HG03439 (cell line): ENCODE results near the gene MYO1D.

Experiments used
- ATAC-seq: cut with Tn5 transposase; IDR thresholded peaks from one replicate; pipeline ENCODE4 v1.9.1; 2021; ENCODE audit warnings: mild to moderate bottlenecking, moderate library complexity; ENCODE audit not compliant: unreplicated experiment

The MYO1D gene

GRCh38 chr17:32516940-32517701 is 359.8 kb downstream of the MYO1D start:
- no peak for ATAC-seq

GRCh38 chr17:32516450-32516849 is 360.5 kb downstream of the MYO1D start:
- ATAC-seq = no peak

GRCh38 chr17:32515677-32516383 is 361.1 kb downstream of the MYO1D start:
- no peak for ATAC-seq

- no peak for ATAC-seq
Observed at GRCh38 chr17:32514606-32515005, 362.3 kb downstream of the MYO1D start.

GRCh38 chr17:32513579-32513978 is 363.3 kb downstream of the MYO1D start:
- ATAC-seq = no peak

GRCh38 chr17:32512328-32512727 is 364.6 kb downstream of the MYO1D start:
- no peak for ATAC-seq

GRCh38 chr17:32510466-32510865 is 366.5 kb downstream of the MYO1D start:
- ATAC-seq = no peak

GRCh38 chr17:32508926-32509325 is 368.0 kb downstream of the MYO1D start:
- no peak for ATAC-seq

- peak; percentile 25 for ATAC-seq
Observed at GRCh38 chr17:32504166-32504990, 372.5 kb downstream of the MYO1D start.

- peak; percentile 83 for ATAC-seq
Observed at GRCh38 chr17:32503251-32504165, 373.4 kb downstream of the MYO1D start.

GRCh38 chr17:32502710-32503109 is 374.2 kb downstream of the MYO1D start:
- no peak for ATAC-seq

- no peak for ATAC-seq
Observed at GRCh38 chr17:32502013-32502412, 374.9 kb downstream of the MYO1D start.

- ATAC-seq = no peak
Observed at GRCh38 chr17:32498391-32498790, 378.5 kb downstream of the MYO1D start.

GRCh38 chr17:32497431-32498205 is 379.3 kb downstream of the MYO1D start:
- ATAC-seq = no peak

GRCh38 chr17:32496395-32497073 is 380.4 kb downstream of the MYO1D start:
- no peak for ATAC-seq

GRCh38 chr17:32495359-32496231 is 381.3 kb downstream of the MYO1D start:
- no peak for ATAC-seq

GRCh38 chr17:32494621-32495358 is 382.1 kb downstream of the MYO1D start:
- no peak for ATAC-seq
